GM23338 (cell line): ENCODE results near the gene GNG7. TPM values are rescaled to one million over a fixed set of nuclear protein-coding genes. Genes with fewer than 3 reads are reported as not detected.
"Not testable (repeated sequence)": the region's sequence is repeated elsewhere in the genome, so short reads cannot be mapped to it uniquely, and the experiment has no call there.

Experiments
- ATAC-seq: fragments of 200-7000 bp; cut with Tn5 transposase; 3 replicates; pipeline ENCODE4 v1.9.1; 2020
- DNase-seq: peaks from one replicate; pipeline ENCODE4 v3.0.0-alpha.2; 2015; ENCODE audit warnings: low spot score
- H2AFZ ChIP-seq: fragments of 200-600 bp; sonication (generic); 2 replicates; pipeline ENCODE4 v1.8.0; 2016; ENCODE audit warnings: antibody characterized with exemption, mild to moderate bottlenecking, moderate library complexity
- H3F3A ChIP-seq: fragments of 200-600 bp; sonication (generic); replicated peaks from 2 replicates; pipeline ENCODE4 v1.8.0; 2017; ENCODE audit warnings: antibody characterized with exemption, mixed run types, low read depth
- H3K27ac ChIP-seq: fragments of 200-600 bp; sonication (generic); 2 replicates; pipeline ENCODE4 v1.6.1; 2016; ENCODE audit warnings: low read depth
- H3K27me3 ChIP-seq: fragments of 200-600 bp; sonication (generic); 2 replicates; pipeline ENCODE4 v1.8.0; 2016; ENCODE audit warnings: mild to moderate bottlenecking, mixed run types, moderate library complexity; ENCODE audit not compliant: insufficient read depth
- H3K36me3 ChIP-seq: fragments of 200-600 bp; sonication (generic); 2 replicates; pipeline ENCODE4 v1.8.0; 2016; ENCODE audit warnings: mild to moderate bottlenecking; ENCODE audit not compliant: insufficient read depth
- H3K4me1 ChIP-seq: fragments of 200-600 bp; sonication (generic); 2 replicates; pipeline ENCODE4 v1.8.0; 2016; ENCODE audit warnings: mild to moderate bottlenecking, moderate library complexity; ENCODE audit not compliant: insufficient read depth
- H3K4me2 ChIP-seq: fragments of 200-600 bp; sonication (generic); 2 replicates; pipeline ENCODE4 v1.7.1; 2017; ENCODE audit warnings: mixed run types
- H3K4me3 ChIP-seq: fragments of 200-600 bp; sonication (generic); 2 replicates; pipeline ENCODE4 v1.6.1; 2016; ENCODE audit warnings: mixed run types
- H3K79me2 ChIP-seq: fragments of 200-600 bp; sonication (generic); replicated peaks from 2 replicates; pipeline ENCODE4 v1.8.0; 2017; ENCODE audit warnings: mild to moderate bottlenecking; ENCODE audit not compliant: insufficient read depth
- H3K9me2 ChIP-seq: fragments of 200-600 bp; sonication (generic); 2 replicates; pipeline ENCODE4 v1.8.0; 2017; ENCODE audit not compliant: insufficient read depth
- H4K20me1 ChIP-seq: fragments of 200-600 bp; sonication (generic); replicated peaks from 2 replicates; pipeline ENCODE4 v1.8.0; 2017; ENCODE audit warnings: mild to moderate bottlenecking; ENCODE audit not compliant: insufficient read depth
- H3K27ac Mint-ChIP-seq: 2 replicates; pipeline ENCODE4 v1.8.0; 2020; ENCODE audit warnings: inconsistent platforms, mild to moderate bottlenecking, moderate library complexity, mixed read lengths
- H3K27me3 Mint-ChIP-seq: 3 replicates; pipeline ENCODE4 v1.8.0; 2022; ENCODE audit warnings: low read depth, mild to moderate bottlenecking, moderate library complexity, mixed read lengths, inconsistent platforms; ENCODE audit not compliant: insufficient read depth, poor library complexity
- H3K36me3 Mint-ChIP-seq: 3 replicates; pipeline ENCODE4 v1.8.0; 2021; ENCODE audit warnings: low read depth, mild to moderate bottlenecking, inconsistent platforms, moderate library complexity, mixed read lengths
- H3K4me1 Mint-ChIP-seq: 3 replicates; pipeline ENCODE4 v1.8.0; 2020; ENCODE audit warnings: mild to moderate bottlenecking, inconsistent platforms, mixed read lengths
- H3K4me3 Mint-ChIP-seq: 3 replicates; pipeline ENCODE4 v1.8.0; 2021; ENCODE audit warnings: moderate library complexity, mild to moderate bottlenecking, inconsistent platforms, mixed read lengths
- H3K9me3 Mint-ChIP-seq: 3 replicates; pipeline ENCODE4 v1.8.0; 2020; ENCODE audit warnings: moderate library complexity, mild to moderate bottlenecking, inconsistent platforms, mixed read lengths
- CREB1 ChIP-seq: fragments of 250-450 bp; sonication (Bioruptor Pico); IDR thresholded peaks from 2 replicates; pipeline ENCODE4 v1.5.0; 2020; ENCODE audit warnings: low read depth, mild to moderate bottlenecking, moderate library complexity
- EZH2 ChIP-seq: fragments of 200-600 bp; sonication (generic); IDR thresholded peaks from one replicate; pipeline ENCODE4 v1.8.0; 2017; ENCODE audit warnings: antibody characterized with exemption, mild to moderate bottlenecking, low read depth; ENCODE audit not compliant: unreplicated experiment
- EZH2phosphoT487 ChIP-seq: fragments of 200-600 bp; sonication (generic); IDR thresholded peaks from one replicate; pipeline ENCODE4 v1.8.1; 2018; ENCODE audit warnings: antibody characterized with exemption; ENCODE audit not compliant: unreplicated experiment
- NANOG ChIP-seq: IDR thresholded peaks from 2 replicates; pipeline ENCODE4 v1.6.1; 2016; ENCODE audit warnings: antibody characterized with exemption, borderline replicate concordance
- POLR2AphosphoS5 ChIP-seq: IDR thresholded peaks from 2 replicates; pipeline ENCODE4 v1.6.1; 2016; ENCODE audit warnings: antibody characterized with exemption, low read depth
- STAT1 ChIP-seq: IDR thresholded peaks from one replicate; pipeline ENCODE4 v1.6.1; 2016; ENCODE audit warnings: antibody characterized with exemption; ENCODE audit not compliant: unreplicated experiment
- ZNF114 ChIP-seq: fragments of 250-450 bp; sonication (Bioruptor Pico); IDR thresholded peaks from 2 replicates; pipeline ENCODE4 v1.5.0; 2020; ENCODE audit warnings: mild to moderate bottlenecking, moderate library complexity
- polyA plus RNA-seq: library from polyadenylated mRNA; unstranded; fragments of >200 nt; fragmentation: Nextera tagmentation; extraction: Ambion mirVana; gene quantifications from 2 replicates; pipeline ENCODE4 v1.2.1, GENCODE V29; 2016
- total RNA-seq: library from RNA; depleted of rRNA; stranded (reverse); fragments of >200 nt; shearing (Covaris generic); gene quantifications from 2 replicates; pipeline ENCODE4 v1.2.3, GENCODE V29; 2014
- TF ChIP-seq, protein P1 (sequence below): IDR thresholded peaks from one replicate; pipeline ENCODE4 v1.6.1; 2018; ENCODE audit warnings: antibody characterized with exemption; ENCODE audit not compliant: unreplicated experiment
- TF ChIP-seq, protein P2 (sequence below), 2 experiments: fragments of 200-600 bp in 1 of 2; sonication (generic) in 1 of 2; conservative IDR thresholded peaks; 2 replicates each; pipeline versions ENCODE4 v1.5.1 to v1.6.1; 2016 to 2017; ENCODE audit warnings: antibody characterized with exemption in 2 of 2, low read depth in 2 of 2, mild to moderate bottlenecking in 2 of 2, moderate library complexity in 1 of 2
- TF ChIP-seq, protein P3 (sequence below): IDR thresholded peaks from 2 replicates; pipeline ENCODE4 v1.6.1; 2016; ENCODE audit warnings: antibody characterized with exemption

The GNG7 gene
- total and polyA plus RNA-seq, 2 experiments from 2014 or later = 5.1 to 5.4 TPM

DNA sequence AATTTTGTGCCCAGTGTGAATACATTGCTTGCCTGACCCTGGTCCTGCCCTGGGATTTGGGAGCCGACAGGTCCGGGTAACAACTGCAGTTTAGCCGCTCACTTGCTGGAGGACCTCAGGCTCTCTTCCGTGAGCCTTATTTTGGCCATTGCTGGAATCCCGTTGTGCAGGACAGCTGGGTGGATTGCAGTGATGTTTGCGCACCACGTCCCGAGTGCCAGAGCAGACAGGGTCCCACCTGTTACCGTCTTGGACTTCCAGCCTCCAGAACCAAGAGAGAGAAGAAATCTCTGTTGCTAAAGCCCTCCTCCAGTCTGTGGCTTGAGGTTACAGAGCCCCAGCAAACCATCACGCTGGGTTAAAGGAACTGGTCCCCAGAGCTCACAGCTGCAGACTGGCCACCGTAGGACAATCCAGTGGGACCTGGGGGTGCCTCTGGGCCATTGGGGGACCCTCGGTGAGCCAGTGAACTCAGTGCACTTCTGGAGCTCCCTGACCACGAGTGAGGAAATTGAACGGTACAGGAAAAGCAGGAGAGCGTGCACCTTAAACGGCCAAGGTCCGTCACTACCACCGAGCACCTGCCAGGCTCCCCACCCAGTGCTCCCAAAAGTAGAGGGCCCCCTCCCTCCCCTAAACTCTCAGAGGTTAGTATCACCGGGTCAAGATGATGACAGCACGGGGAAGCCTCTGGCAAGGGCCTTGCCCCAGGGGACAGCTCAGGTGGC is 92.9 kb downstream of the GNG7 start:
- ATAC-seq (no peak), DNase-seq (peak; percentile 33)
- TF ChIP-seq, protein P1, sequence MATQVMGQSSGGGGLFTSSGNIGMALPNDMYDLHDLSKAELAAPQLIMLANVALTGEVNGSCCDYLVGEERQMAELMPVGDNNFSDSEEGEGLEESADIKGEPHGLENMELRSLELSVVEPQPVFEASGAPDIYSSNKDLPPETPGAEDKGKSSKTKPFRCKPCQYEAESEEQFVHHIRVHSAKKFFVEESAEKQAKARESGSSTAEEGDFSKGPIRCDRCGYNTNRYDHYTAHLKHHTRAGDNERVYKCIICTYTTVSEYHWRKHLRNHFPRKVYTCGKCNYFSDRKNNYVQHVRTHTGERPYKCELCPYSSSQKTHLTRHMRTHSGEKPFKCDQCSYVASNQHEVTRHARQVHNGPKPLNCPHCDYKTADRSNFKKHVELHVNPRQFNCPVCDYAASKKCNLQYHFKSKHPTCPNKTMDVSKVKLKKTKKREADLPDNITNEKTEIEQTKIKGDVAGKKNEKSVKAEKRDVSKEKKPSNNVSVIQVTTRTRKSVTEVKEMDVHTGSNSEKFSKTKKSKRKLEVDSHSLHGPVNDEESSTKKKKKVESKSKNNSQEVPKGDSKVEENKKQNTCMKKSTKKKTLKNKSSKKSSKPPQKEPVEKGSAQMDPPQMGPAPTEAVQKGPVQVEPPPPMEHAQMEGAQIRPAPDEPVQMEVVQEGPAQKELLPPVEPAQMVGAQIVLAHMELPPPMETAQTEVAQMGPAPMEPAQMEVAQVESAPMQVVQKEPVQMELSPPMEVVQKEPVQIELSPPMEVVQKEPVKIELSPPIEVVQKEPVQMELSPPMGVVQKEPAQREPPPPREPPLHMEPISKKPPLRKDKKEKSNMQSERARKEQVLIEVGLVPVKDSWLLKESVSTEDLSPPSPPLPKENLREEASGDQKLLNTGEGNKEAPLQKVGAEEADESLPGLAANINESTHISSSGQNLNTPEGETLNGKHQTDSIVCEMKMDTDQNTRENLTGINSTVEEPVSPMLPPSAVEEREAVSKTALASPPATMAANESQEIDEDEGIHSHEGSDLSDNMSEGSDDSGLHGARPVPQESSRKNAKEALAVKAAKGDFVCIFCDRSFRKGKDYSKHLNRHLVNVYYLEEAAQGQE = no peak
- Histone ChIP-seq H3K79me2 (no peaks in the 10 kb centered on the region), H3K27ac (no peak overlapping the region), H4K20me1 (no peaks in the 10 kb centered on the region), H3K9me2 (no peaks in the 10 kb centered on the region), H3K36me3 (no peaks in the 10 kb centered on the region), H3F3A (no peaks in the 10 kb centered on the region), H2AFZ (no peak overlapping the region), H3K4me1 (no peaks in the 10 kb centered on the region; the same call in 1 of the 2 replicates), H3K4me2 (no peak overlapping the region), H3K27me3 (no peaks in the 10 kb centered on the region), H3K4me3 (no peak overlapping the region)
- no peak overlapping the region for H3K27ac Mint-ChIP-seq
- H3K27me3 Mint-ChIP-seq = peaks cover 16% of the 10 kb centered on the region
- peaks cover 16% of the 10 kb centered on the region for H3K4me1 Mint-ChIP-seq
- peaks cover 7% of the 10 kb centered on the region for H3K36me3 Mint-ChIP-seq
- H3K9me3 Mint-ChIP-seq = peaks cover 16% of the 10 kb centered on the region
- H3K4me3 Mint-ChIP-seq = no peak overlapping the region

DNA sequence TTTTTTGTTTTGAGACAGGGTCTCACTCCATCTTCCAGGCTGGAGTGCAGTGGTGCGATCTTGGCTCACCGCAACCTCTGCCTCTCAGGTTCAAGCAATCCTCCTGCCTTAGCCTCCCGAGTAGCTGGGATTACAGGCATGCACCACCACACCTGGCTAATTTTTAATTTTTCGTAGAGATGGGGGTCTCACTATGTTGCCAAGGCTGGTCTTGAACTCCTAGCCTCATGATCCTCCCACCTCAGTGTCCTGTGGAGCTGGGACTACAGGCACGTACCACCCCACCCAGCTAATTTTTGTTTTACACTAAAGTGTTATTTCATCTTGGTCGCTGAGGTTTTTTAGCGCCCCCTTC is 93.5 kb downstream of the GNG7 start:
- not testable (repeated sequence) for H3K36me3 ChIP-seq, H3K36me3 Mint-ChIP-seq, ATAC-seq, H3K4me2 ChIP-seq, DNase-seq, H2AFZ ChIP-seq, H3F3A ChIP-seq, H3K27ac ChIP-seq, H4K20me1 ChIP-seq, H3K9me2 ChIP-seq, H3K4me3 Mint-ChIP-seq, H3K4me3 ChIP-seq, H3K79me2 ChIP-seq, H3K27me3 ChIP-seq, H3K4me1 ChIP-seq, H3K27ac Mint-ChIP-seq
- Mint-ChIP-seq H3K9me3 (peaks cover 11% of the 10 kb centered on the region; the same call in 2 of the 3 replicates), H3K4me1 (peaks cover 16% of the 10 kb centered on the region), H3K27me3 (peaks cover 16% of the 10 kb centered on the region)
- TF ChIP-seq, protein P2, sequence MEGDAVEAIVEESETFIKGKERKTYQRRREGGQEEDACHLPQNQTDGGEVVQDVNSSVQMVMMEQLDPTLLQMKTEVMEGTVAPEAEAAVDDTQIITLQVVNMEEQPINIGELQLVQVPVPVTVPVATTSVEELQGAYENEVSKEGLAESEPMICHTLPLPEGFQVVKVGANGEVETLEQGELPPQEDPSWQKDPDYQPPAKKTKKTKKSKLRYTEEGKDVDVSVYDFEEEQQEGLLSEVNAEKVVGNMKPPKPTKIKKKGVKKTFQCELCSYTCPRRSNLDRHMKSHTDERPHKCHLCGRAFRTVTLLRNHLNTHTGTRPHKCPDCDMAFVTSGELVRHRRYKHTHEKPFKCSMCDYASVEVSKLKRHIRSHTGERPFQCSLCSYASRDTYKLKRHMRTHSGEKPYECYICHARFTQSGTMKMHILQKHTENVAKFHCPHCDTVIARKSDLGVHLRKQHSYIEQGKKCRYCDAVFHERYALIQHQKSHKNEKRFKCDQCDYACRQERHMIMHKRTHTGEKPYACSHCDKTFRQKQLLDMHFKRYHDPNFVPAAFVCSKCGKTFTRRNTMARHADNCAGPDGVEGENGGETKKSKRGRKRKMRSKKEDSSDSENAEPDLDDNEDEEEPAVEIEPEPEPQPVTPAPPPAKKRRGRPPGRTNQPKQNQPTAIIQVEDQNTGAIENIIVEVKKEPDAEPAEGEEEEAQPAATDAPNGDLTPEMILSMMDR (conservative IDR thresholded peaks at IDR 0.05; ENCODE audit: low read depth in 2 of 2) = peak in 1 of 2 experiments; percentile 27; a peak in 1 of 4 replicates

DNA sequence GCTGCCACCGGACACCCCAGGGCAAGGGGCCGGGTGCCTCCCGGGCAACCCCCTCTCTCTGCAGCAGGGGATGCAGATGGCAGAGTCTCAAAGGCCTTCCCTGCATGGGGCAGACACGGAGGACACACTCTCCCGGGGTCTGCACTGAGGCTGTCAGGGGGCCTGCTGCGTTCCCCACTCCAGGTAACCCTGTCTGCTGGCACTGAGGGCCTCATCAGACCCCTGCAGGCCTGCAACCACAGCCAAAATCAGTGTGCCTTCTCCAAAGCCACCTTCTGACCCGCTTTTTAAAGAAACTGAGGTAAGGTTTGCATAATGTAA is 93.9 kb downstream of the GNG7 start:
- no peaks in the 10 kb centered on the region for H4K20me1 ChIP-seq
- DNase-seq = no peak
- H3K27ac ChIP-seq = no peak overlapping the region
- H3K79me2 ChIP-seq = no peaks in the 10 kb centered on the region
- Mint-ChIP-seq H3K27ac (no peak overlapping the region), H3K27me3 (peaks cover 17% of the 10 kb centered on the region), H3K9me3 (peaks cover 12% of the 10 kb centered on the region; the same call in 2 of the 3 replicates), H3K36me3 (peaks cover 5% of the 10 kb centered on the region; the same call in 2 of the 3 replicates), H3K4me1 (peaks cover 15% of the 10 kb centered on the region), H3K4me3 (no peak overlapping the region)
- ATAC-seq = no peak; the same call in 2 of the 3 replicates
- no peaks in the 10 kb centered on the region for H3K27me3 ChIP-seq
- no peak overlapping the region for H3K4me3 ChIP-seq
- no peaks in the 10 kb centered on the region for H3K36me3 ChIP-seq
- no peak overlapping the region for H3K4me2 ChIP-seq
- H3K4me1 ChIP-seq = peaks cover 4% of the 10 kb centered on the region
- H3K9me2 ChIP-seq = no peaks in the 10 kb centered on the region
- H2AFZ ChIP-seq = no peak overlapping the region
- no peaks in the 10 kb centered on the region for H3F3A ChIP-seq
- TF ChIP-seq EZH2phosphoT487 (no peak), NANOG (no peak), CREB1 (no peak), STAT1 (no peak), ZNF114 (CRISPR knock-in tag) (no peak), EZH2 (no peak), POLR2AphosphoS5 (no peak)
- TF ChIP-seq, protein P2 (conservative IDR thresholded peaks at IDR 0.05; ENCODE audit: low read depth in 2 of 2) = no peak
- TF ChIP-seq, protein P3, sequence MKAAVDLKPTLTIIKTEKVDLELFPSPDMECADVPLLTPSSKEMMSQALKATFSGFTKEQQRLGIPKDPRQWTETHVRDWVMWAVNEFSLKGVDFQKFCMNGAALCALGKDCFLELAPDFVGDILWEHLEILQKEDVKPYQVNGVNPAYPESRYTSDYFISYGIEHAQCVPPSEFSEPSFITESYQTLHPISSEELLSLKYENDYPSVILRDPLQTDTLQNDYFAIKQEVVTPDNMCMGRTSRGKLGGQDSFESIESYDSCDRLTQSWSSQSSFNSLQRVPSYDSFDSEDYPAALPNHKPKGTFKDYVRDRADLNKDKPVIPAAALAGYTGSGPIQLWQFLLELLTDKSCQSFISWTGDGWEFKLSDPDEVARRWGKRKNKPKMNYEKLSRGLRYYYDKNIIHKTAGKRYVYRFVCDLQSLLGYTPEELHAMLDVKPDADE = no peak
